ENCODE data around the gene SLC9A9. TPM values are rescaled to one million over a fixed set of nuclear protein-coding genes. Genes with fewer than 3 reads are reported as not detected.
"Not testable (repeated sequence)": the region's sequence is repeated elsewhere in the genome, so short reads cannot be mapped to it uniquely, and the experiment has no call there.

Gene SLC9A9
- total RNA-seq, 1 donor from 2014 or later: 5.6 TPM

DNA sequence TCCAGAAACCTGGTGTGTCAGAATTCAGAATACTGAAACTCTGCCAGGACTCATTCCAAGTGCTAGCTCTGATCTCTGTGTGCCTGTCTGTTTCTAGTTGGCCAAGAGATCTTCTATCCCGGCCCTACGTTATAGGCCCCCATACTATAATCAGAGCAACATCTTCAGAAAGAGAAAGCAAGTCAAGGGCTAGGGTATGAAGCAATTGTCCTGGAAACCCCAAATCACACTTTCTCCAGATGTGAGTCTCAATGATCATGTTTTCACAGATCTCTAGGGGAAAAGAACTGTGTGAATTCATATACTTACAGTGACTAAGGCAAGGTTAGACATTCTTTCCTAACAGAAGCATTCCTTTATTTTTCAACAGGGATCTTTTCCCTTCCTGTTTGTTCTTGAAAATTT, 309.7 kb downstream of the SLC9A9 start:
- no peak for DNase-seq
- ATAC-seq: peak; percentile 75
- intact Hi-C loops (cut with micrococcal nuclease): no loop called here

DNA sequence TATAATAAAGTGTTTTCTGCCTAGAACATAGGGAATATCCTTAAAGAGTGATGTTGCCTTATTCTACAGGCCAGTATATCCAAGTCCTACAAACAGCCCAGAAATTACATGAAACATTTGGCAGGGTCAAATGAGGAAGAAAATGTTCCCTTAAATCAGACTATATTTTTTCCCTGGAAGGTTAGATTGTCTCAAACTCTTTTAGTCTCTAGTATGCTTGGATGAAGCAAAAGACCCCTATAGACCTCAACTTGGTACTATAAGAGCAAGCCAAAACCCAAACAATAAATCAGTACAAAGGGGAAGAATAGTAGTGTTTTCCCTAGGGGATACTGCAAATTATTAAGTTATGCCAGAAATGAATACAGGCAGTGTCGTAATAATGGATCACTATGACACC, 310.2 kb downstream of the SLC9A9 start:
- intact Hi-C loops (cut with micrococcal nuclease): no loop called here
- peak; percentile 28 for ATAC-seq
- DNase-seq: no peak

DNA sequence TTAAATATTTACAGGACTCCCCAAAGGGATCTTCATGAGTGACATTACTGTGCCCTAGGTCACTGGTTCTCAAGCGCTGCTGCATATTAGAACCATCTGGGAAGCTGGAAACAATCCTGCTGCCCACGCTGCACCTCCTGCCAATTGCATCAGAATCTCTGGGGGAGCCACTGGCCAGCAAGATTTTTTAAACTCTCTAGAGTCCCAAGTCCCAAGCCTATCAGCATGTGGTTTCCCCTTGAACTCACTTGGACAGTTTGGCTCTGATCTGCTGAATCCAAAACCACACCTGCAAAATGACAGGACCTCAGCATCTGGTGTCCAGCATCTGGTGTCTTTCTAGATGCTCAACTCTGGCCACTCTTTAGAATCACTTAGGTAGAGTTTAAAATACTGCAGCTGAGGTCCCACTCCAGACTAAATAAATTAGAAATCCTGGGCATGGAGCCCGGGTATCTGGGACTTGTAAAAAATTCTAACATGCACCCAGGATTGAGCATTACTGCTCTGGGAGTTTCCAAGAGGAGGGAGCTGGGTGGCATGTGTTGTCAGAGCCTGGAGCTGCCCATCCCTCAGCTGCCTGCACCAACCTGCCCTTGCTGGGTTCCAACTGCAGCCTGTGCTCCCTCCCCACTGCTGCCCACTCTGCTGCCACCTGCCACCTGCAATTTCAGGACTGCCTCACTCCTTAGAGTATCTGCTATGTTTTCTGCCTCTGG, 311.3 kb downstream of the SLC9A9 start:
- ATAC-seq (peak; percentile 85), DNase-seq (peak; percentile 40)
- intact Hi-C loops (cut with micrococcal nuclease): no loop called here

DNA sequence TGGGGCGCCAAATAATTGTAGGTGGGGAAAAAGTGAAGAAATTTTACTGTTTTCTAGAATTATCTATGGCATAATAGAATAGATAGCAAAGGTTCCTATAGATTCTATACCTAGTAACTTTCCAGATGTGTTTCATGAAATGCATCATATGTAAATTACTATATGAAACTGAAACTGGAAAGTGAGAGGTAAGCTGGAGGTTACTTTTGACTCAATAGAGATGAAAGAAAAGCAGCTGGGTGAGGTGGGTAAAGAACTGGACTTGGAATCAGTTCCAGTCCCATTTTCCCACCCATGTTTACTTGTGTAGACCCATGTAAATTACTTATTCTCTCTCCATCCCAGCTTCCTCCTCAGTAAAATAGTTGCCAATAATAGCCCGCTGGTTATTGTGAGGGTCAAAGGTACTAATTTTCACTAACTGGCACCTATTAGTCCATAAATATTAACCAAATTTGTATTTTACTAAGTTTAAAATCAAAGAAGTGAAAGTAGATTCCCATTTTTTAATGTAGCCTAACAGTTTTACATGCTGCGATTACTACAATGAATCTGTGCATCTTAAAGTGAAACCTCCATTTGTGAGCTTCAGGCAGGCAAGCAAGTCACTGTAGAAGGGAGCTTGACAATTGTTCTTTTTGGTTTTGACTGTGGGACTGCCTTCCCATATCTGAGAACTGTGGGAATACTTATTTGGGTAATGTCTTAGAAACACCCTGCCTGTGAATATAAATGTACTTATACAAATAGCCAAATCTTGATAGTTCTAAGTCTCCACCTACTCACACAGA, 312.1 kb downstream of the SLC9A9 start:
- intact Hi-C loops (cut with micrococcal nuclease): no loop called here
- peak; percentile 33 for ATAC-seq
- DNase-seq: no peak

DNA sequence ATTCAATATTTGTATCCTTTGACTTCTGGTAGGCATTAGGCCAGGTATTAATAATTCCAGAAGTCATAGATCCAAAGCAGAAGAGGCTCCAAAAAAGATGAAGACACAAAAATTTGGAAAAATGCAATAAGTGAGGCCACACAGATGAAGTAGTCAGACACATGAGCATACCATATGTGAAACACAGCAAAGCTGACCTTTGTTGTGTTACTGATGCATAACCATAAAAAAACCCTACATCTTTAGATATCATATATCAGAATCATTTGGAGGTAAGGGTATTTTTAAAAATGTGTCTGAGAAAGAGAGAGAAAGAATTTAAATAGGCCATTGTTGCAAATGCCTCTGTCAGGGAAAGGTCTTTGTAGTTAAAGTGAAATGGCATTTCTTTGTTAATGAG, 314.9 kb downstream of the SLC9A9 start:
- ATAC-seq (no peak), DNase-seq (no peak)
- intact Hi-C loops (cut with micrococcal nuclease): no loop called here

DNA sequence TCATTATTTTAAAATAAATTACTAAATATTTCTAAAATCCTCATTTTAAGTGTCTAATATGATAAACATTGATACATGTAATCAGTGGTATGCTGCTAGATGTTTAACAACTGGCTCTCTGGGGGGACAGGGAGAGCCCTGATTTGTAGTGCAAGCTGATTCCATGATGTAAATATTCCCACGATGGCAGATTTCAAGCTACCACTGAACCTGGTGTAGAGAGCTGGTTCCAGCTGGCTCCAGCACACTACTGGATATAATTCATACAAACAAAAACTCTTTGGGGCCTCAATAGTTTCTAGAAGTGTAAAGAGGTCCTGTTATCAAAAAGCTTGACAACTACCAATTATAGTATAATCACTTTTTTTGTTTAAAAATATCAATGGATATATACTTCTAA, 316.2 kb downstream of the SLC9A9 start:
- no peak for ATAC-seq
- no peak for DNase-seq
- intact Hi-C loops (cut with micrococcal nuclease): no loop called here

DNA sequence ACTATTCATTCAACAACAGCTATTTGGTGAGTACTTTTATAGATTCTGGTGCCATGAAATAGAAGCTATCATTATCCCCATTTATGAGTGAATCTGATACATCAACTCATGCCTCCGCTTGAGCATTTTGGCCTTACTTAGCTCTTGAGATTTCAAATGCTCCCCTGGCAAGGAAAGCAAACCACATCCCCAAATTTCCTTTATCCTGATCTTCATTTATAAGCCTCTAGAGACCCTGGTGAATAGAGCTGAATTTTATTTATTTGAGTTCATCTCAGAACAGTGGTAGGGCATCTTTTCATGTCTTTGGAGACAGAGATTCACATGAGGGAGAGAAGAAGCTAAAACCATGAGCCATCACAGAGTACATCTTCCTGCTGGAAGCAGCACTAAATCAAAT, 317.2 kb downstream of the SLC9A9 start:
- intact Hi-C loops (cut with micrococcal nuclease): no loop called here
- DNase-seq (no peak), ATAC-seq (no peak)

DNA sequence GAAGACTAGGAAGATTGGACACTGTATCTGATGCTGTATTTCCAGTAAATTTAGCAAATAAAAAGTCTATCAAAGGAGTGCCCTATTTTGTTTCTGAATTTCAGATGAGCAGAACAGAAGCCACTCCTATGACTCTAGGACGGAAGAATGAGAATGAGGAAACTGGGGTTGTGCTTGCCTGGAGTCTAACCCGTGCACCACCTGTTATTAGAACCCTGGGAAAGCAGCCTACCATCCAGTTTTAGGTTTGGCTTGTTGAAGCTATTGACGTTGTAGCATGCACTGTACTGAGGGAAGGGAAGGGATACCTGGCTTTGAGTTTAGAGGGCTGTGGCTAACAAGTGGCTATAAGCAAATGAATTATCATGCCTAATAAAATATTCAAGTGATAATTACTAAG, 318.5 kb downstream of the SLC9A9 start:
- ATAC-seq (peak; percentile 31), DNase-seq (no peak)
- intact Hi-C loops (cut with micrococcal nuclease): no loop called here

GRCh38 chr3:143529018-143529478, 319.2 kb downstream of the SLC9A9 start:
- peak; percentile 71 for ATAC-seq
- DNase-seq: no peak
- intact Hi-C loops (cut with micrococcal nuclease): no loop called here

DNA sequence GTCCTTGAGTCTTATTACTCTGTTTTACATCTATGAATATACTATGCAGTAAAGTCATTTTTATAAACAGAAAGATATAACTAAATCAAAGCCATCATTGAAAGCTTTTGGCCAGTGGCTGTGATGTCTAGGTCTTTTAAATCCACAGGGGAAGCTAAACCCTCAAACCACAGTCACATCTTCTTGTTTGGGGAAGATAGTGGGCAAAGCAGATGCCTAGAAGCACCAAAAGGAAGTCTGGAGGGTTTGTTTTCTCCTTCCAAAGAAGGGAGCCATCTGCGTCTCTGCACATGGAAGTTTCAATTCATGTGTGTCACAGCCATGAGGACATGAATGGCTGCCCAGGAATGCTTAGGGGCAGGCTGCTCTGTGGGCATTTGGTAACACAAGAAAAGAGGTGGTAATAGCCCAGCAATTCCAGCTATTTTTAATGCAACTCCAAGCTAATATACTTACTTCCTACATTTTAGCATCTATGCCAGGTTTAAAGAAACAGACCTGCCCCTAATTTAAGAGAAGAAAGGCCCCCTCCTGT, 322.2 kb downstream of the SLC9A9 start:
- DNase-seq: no peak
- no peak for ATAC-seq
- intact Hi-C loops (cut with micrococcal nuclease): no loop called here

- DNase-seq (no peak), ATAC-seq (peak; percentile 61)
- intact Hi-C loops (cut with micrococcal nuclease): no loop called here
Measured at GRCh38 chr3:143525408-143525807, 322.9 kb downstream of the SLC9A9 start.

DNA sequence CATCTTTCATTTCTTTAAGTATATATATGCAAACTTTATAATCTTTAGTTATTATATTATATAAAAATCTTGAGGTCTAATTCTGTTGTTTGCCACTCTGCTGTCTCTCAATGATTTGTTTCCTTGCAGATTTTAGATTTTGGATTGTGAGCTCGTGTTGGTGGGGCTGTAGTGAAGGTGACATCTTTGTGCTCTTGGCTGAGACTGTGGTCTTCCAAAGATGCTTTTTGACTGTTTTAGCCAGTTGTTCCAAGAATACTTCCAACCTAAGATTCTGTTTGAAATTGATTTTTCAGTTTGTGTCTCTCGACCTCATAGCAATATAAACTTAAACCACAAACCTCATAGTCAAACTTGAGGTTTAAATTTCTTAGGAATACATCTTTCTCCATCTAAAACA, 326.5 kb downstream of the SLC9A9 start:
- ATAC-seq (no peak), DNase-seq (no peak)
- intact Hi-C loops (cut with micrococcal nuclease): no loop called here

DNA sequence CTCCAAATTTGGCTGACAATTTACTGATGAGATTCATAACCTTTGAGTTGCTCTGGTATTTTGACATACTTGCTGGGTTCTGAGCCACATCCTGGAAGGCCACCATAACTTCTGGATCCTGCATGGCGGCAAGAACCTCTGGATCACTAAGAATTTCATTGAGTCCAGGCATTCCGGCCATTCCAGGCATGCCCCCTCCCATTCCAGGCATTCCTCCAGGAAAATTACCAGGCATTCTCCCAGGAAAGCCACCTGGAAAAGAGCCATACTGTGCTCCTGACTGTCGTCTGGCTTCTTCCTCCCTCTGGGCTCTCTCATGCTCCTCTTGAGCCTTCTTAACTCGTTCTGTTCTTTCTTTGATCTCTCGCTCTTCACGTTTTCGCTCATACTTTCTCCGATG, 331.1 kb downstream of the SLC9A9 start:
- DNase-seq; intact Hi-C loops (cut with micrococcal nuclease); ATAC-seq: not testable (repeated sequence)

DNA sequence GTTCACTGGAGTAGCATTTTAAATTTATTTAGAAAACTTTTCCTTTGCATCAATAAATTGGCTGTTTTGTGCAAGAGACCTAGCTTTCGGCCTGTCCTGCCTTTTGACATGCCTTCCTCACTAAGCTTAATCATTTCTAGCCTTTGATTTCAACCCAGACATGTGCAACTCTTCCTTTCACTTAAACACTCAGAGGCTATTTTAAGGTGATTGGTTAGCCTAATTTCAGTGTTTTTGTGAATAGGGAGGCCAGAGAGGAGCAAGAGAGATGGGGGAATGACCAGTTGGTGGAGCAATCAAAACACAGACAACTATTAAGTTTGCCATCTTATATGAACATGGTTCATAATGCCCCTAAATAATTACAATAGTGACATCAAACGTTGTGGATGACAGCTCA, 333.4 kb downstream of the SLC9A9 start:
- ATAC-seq (no peak), DNase-seq (no peak)
- intact Hi-C loops (cut with micrococcal nuclease): no loop called here

DNA sequence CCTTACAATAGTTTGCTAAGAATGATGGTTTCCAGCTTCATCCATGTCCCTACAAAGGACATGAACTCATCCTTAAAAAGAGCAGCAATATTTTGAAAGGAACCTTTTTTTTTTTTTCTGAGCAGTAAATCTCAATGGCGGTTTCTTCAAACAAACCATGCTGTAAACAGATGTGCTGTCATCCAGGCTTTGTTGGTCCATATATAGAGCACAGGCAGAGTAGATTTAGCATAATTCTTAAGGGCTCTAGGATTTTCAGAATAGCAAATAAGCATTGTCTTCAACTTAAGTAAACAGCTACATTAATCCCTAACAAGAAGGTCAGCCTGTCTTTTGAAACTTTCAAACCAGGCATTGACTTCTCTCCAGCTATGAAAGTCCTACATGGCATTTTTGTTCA, 334.2 kb downstream of the SLC9A9 start:
- ATAC-seq (no peak), DNase-seq (no peak)
- intact Hi-C loops (cut with micrococcal nuclease): no loop called here

- intact Hi-C loops (cut with micrococcal nuclease): no loop called here
- ATAC-seq (no peak), DNase-seq (no peak)
Measured at GRCh38 chr3:143511174-143511879, 336.9 kb downstream of the SLC9A9 start.

DNA sequence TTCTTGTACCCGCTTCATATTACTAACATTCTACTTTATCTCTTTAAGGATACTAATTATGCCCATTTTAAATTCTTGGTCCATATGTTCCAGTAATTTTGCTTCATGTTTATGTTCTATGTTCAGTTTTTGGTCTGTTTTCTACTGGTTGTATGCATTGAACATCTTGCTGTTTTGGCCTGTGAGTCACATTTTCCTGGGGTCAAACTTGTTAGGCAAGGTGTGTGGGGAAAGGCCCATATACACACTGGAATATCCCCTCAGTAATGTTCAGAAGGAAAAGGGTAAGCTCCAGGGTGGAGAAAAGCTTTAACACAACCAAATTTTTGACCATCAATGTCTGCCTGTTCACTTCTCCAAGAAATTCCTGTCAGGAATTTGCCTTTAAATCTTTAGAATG, 337.7 kb downstream of the SLC9A9 start:
- intact Hi-C loops (cut with micrococcal nuclease): no loop called here
- ATAC-seq (no peak), DNase-seq (no peak)

- peak; percentile 56 for ATAC-seq
- intact Hi-C loops (cut with micrococcal nuclease): no loop called here
- no peak for DNase-seq
Measured at GRCh38 chr3:143507735-143508580, 340.3 kb downstream of the SLC9A9 start.

GRCh38 chr3:143506190-143506589, 342.1 kb downstream of the SLC9A9 start:
- no peak for DNase-seq
- intact Hi-C loops (cut with micrococcal nuclease): no loop called here
- ATAC-seq: no peak

Measured in left ventricle myocardium superior (tissue), 1 donor.